ENCODE data around the gene VSIG10L2. TPM values are rescaled to one million over a fixed set of nuclear protein-coding genes. Genes with fewer than 3 reads are reported as not detected.

VSIG10L2 gene
- total RNA-seq, 1 experiment from 2014 or later, result not detected

DNA sequence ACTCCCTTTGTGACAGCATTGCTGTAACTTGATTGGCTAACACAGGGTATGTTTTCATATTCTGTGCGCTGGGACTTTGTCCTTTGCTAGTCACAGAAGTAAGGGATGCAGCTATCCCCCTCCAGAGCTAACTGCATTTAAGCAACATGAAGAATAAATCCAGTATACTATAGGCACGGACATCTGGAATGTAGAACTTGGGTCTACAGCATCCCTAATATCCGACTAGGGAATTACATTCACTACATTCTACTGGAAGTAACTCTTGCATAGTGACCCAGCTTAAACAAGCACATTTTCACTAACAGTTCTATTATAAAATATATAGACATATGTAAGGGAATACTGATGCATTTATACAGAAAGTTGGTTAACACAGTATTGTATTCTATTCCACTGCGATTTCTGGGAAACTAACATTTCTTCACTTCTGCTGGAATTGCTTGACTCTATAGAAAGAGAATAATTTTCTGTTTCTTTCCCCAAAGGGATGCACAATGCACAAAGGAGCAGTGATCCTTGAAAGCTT lies 13.1 kb downstream of the VSIG10L2 start:
- no peaks in the 10 kb centered on the region for H4K20me1 ChIP-seq (ENCODE audit: insufficient read depth)
- ChIA-PET POLR2A (no interaction called here), CTCF (no interaction called here), RAD21 (ENCODE audit: low non-redundant PET in 1 of 2, low total read pairs in 2 of 2, uncharacterized antibody in 2 of 2, unreplicated experiment in 2 of 2) (no interaction called here)
- no TSS peak for BruUV-seq (replicated peaks)
- no peaks in the 10 kb centered on the region for H3K4me1 ChIP-seq (ENCODE audit: control insufficient read depth in 1 of 2, insufficient read depth in 2 of 2, low read length in 2 of 2)
- ATAC-seq (no peak), DNase-seq (ENCODE audit: low read depth, low spot score) (no peak)
- no peaks in the 10 kb centered on the region for H3K9me2 ChIP-seq (ENCODE audit: insufficient read depth)
- no peak overlapping the region for H3K9ac ChIP-seq (ENCODE audit: low read length)
- TF ChIP-seq MAX (IDR thresholded peaks at IDR 0.05), result no peak
- TF ChIP-seq YY1 (IDR thresholded peaks at IDR 0.05; ENCODE audit: extremely low read depth, insufficient replicate concordance, low read depth, low read length), result no peak
- TF ChIP-seq, protein P1, sequence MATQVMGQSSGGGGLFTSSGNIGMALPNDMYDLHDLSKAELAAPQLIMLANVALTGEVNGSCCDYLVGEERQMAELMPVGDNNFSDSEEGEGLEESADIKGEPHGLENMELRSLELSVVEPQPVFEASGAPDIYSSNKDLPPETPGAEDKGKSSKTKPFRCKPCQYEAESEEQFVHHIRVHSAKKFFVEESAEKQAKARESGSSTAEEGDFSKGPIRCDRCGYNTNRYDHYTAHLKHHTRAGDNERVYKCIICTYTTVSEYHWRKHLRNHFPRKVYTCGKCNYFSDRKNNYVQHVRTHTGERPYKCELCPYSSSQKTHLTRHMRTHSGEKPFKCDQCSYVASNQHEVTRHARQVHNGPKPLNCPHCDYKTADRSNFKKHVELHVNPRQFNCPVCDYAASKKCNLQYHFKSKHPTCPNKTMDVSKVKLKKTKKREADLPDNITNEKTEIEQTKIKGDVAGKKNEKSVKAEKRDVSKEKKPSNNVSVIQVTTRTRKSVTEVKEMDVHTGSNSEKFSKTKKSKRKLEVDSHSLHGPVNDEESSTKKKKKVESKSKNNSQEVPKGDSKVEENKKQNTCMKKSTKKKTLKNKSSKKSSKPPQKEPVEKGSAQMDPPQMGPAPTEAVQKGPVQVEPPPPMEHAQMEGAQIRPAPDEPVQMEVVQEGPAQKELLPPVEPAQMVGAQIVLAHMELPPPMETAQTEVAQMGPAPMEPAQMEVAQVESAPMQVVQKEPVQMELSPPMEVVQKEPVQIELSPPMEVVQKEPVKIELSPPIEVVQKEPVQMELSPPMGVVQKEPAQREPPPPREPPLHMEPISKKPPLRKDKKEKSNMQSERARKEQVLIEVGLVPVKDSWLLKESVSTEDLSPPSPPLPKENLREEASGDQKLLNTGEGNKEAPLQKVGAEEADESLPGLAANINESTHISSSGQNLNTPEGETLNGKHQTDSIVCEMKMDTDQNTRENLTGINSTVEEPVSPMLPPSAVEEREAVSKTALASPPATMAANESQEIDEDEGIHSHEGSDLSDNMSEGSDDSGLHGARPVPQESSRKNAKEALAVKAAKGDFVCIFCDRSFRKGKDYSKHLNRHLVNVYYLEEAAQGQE (IDR thresholded peaks at IDR 0.05; ENCODE audit: low read depth), result no peak
- no peak for TF ChIP-seq SP1 (IDR thresholded peaks at IDR 0.05; ENCODE audit: low read depth)
- no peak overlapping the region for H3K4me2 ChIP-seq (ENCODE audit: low read length)
- no peaks in the 10 kb centered on the region for H3K79me2 ChIP-seq (ENCODE audit: insufficient read depth, low read length)
- H3K27me3 ChIP-seq (ENCODE audit: insufficient read depth, low read length), result no peaks in the 10 kb centered on the region
- intact Hi-C loops (cut with micrococcal nuclease), result no loop called here
- H3K27ac ChIP-seq (ENCODE audit: low read depth, low read length), result no peak overlapping the region
- H3K36me3 ChIP-seq (ENCODE audit: control insufficient read depth in 1 of 2, insufficient read depth in 2 of 2, low read length in 2 of 2), result no peaks in the 10 kb centered on the region
- no peak overlapping the region for H3K4me3 ChIP-seq (replicated peaks in 1 of 2; ENCODE audit: low read depth in 1 of 2, low read length in 2 of 2)
- no peaks in the 10 kb centered on the region for H3K9me3 ChIP-seq (ENCODE audit: control insufficient read depth in 1 of 2, insufficient read depth in 1 of 2, low read depth in 1 of 2, low read length in 2 of 2)
- H2AFZ ChIP-seq (ENCODE audit: low read depth, low read length, poor library complexity, severe bottlenecking), result no peak overlapping the region

DNA sequence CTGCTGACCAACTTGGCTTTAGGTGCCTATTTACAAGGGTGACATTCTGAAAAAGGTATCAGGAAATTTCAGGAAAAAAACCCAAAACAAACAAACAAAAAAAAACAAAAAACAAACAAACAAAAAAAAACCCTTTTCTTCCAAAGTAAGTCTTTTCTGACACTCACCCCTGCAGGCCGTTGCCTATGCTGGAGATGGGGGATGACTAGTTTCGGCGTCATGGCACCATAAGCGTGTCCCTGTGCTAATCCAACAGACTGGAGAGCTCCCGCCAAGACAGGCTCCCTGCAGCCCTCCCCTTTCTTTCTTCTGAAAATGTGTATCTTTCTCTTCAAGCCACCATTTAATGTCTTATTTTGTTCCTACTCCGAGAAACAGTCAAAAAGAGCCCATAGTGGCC lies 13.7 kb downstream of the VSIG10L2 start:
- H3K4me3 ChIP-seq (replicated peaks in 1 of 2; ENCODE audit: low read depth in 1 of 2, low read length in 2 of 2), result no peak overlapping the region
- intact Hi-C loops (cut with micrococcal nuclease), result no loop called here
- no peaks in the 10 kb centered on the region for H3K36me3 ChIP-seq (ENCODE audit: control insufficient read depth in 1 of 2, insufficient read depth in 2 of 2, low read length in 2 of 2)
- no peak overlapping the region for H3K4me2 ChIP-seq (ENCODE audit: low read length)
- ChIA-PET RAD21 (ENCODE audit: low non-redundant PET in 1 of 2, low total read pairs in 2 of 2, uncharacterized antibody in 2 of 2, unreplicated experiment in 2 of 2) (no interaction called here), CTCF (no interaction called here), POLR2A (no interaction called here)
- ATAC-seq (no peak), DNase-seq (ENCODE audit: low read depth, low spot score) (no peak)
- no peaks in the 10 kb centered on the region for H3K79me2 ChIP-seq (ENCODE audit: insufficient read depth, low read length)
- no TSS peak for BruUV-seq (replicated peaks)
- no peaks in the 10 kb centered on the region for H3K9me2 ChIP-seq (ENCODE audit: insufficient read depth)
- H4K20me1 ChIP-seq (ENCODE audit: insufficient read depth), result no peaks in the 10 kb centered on the region
- no peaks in the 10 kb centered on the region for H3K27me3 ChIP-seq (ENCODE audit: insufficient read depth, low read length)
- H2AFZ ChIP-seq (ENCODE audit: low read depth, low read length, poor library complexity, severe bottlenecking), result no peak overlapping the region
- no peaks in the 10 kb centered on the region for H3K9me3 ChIP-seq (ENCODE audit: control insufficient read depth in 1 of 2, insufficient read depth in 1 of 2, low read depth in 1 of 2, low read length in 2 of 2)
- H3K4me1 ChIP-seq (ENCODE audit: control insufficient read depth in 1 of 2, insufficient read depth in 2 of 2, low read length in 2 of 2), result no peaks in the 10 kb centered on the region
- no peak overlapping the region for H3K9ac ChIP-seq (ENCODE audit: low read length)
- H3K27ac ChIP-seq (ENCODE audit: low read depth, low read length), result no peak overlapping the region
- TF ChIP-seq EZH2phosphoT487 (IDR thresholded peaks at IDR 0.05; ENCODE audit: borderline replicate concordance) (no peak), CEBPB (IDR thresholded peaks at IDR 0.05; ENCODE audit: low read depth) (no peak), EZH2 (IDR thresholded peaks at IDR 0.05) (no peak), CTCF (IDR thresholded peaks at IDR 0.05 in 2 of 3, conservative IDR thresholded peaks at IDR 0.05 in 1 of 3; ENCODE audit: borderline replicate concordance in 1 of 3, insufficient read depth in 1 of 3, low read depth in 2 of 3, low read length in 2 of 3) (no peak), ELF1 (IDR thresholded peaks at IDR 0.05; ENCODE audit: borderline replicate concordance, low read depth) (no peak), CBX3 (IDR thresholded peaks at IDR 0.05; ENCODE audit: low read depth) (no peak), FOSL1 (IDR thresholded peaks at IDR 0.05; ENCODE audit: low read depth) (no peak), POLR2AphosphoS5 (IDR thresholded peaks at IDR 0.05; ENCODE audit: low read depth, low read length) (no peak), SIN3A (IDR thresholded peaks at IDR 0.05; ENCODE audit: low read depth) (no peak)
- TF ChIP-seq, protein P2, sequence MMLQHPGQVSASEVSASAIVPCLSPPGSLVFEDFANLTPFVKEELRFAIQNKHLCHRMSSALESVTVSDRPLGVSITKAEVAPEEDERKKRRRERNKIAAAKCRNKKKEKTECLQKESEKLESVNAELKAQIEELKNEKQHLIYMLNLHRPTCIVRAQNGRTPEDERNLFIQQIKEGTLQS (IDR thresholded peaks at IDR 0.05), result no peak
